ENCODE results near the gene P2RX1. TPM values are rescaled to one million over a fixed set of nuclear protein-coding genes. Genes with fewer than 3 reads are reported as not detected.

Gene P2RX1
- total RNA-seq, 1 experiment from 2014 or later, result not detected

DNA sequence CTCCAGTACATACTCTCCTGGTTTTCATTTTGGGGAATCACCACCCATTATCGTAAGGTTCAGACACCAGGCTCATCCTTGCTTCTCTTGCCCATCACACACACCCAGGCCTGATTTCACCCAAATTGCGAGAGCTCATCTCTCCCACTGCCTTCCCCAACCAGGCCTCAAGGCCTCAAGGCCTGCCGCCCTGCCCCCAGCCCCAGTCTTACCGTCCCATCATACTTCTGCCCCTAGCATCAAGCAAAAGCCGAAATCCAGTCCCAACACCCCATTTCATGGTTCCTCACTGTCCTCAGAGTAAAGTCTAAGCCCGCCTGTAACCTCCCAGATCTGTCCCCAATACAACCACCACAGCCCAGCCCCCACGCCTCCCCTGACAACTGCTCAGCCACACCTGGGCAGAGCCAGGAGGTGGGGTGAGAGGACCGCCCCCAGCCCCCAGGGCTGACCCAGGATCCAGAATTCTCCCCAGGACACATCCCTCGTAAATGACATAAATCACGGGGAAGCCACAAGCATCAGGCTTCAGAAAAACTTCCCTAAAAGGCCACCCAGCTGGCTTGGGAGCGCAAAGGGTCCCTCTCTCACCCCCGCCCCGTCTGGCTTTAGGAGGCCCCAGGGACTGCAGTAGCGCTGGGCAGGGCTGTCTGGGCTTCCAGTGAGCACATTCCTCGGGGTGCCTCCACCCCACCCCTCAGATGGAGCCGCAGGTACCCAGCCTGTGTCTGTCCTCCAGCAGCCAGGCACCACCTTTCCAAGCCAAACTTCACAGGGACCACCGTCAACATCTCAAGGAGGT lies 9.6 kb upstream of the P2RX1 start:
- no TSS peak for BruUV-seq (replicated peaks)

DNA sequence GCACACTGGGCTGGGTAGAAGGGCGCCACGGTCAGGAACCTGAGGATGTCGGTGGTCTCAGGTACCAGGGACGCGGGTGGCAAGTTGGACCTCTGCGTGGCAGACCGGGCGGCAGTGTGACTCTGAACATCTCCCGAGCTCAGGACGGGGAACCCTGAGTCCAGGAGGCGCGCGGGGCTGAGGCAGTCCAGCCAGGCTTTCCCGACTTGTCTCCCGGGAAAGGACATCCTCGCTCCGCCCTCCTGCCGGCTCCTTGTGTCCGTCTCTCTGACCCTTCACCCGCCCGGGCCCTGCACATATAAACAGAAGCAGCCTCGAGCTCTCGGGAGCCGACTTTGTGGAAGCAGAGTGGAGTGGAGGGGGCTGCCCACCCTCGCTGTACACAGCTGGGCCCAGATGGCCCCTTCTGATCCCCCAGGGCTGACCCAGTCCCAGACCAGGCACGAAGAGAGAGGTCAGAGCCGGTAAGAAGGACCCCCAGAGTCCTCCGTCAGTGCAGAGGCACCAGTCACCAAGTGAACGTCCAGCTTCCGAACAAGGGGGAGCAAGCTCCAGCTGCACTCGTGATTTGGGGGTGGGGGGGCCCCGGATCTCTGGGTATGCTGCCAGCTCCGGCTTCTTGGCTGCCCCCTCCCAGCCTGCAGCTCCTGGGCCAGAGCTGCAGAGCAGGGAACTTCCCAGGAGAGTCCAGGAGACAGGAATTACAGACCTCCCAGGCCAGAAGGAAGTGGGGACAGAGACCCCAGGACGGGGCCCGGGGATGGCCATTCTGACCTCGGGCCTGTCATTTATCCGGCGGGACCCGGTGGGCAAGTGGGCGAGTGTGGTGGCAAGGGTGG lies 8.5 kb upstream of the P2RX1 start:
- POLR2A ChIA-PET (ENCODE audit: unreplicated experiment), result interaction anchor here (0.6 kb wide), 1 partner anchor 197 kb away, joined by 5 read pairs; no protein-coding TSS in a partner anchor
- Histone ChIP-seq H3K79me2 (ENCODE audit: low read depth) (no peaks in the 10 kb centered on the region), H3K36me3 (ENCODE audit: low read depth) (no peaks in the 10 kb centered on the region), H2AFZ (no peak overlapping the region), H3K27me3 (ENCODE audit: insufficient read depth, low read depth) (peaks cover 14% of the 10 kb centered on the region; the same call in 1 of the 2 replicates), H3K4me2 (no peak overlapping the region), H3K9me2 (ENCODE audit: insufficient read depth) (no peaks in the 10 kb centered on the region), H3K4me1 (replicated peaks; ENCODE audit: insufficient read depth) (no peaks in the 10 kb centered on the region), H4K20me1 (ENCODE audit: insufficient read depth) (no peaks in the 10 kb centered on the region), H3K4me3 (no peak overlapping the region), H3K9me3 (ENCODE audit: insufficient read depth, low read depth) (no peaks in the 10 kb centered on the region), H3F3A (ENCODE audit: insufficient read depth, low read depth) (no peaks in the 10 kb centered on the region), H3K27ac (no peak overlapping the region)
- intact Hi-C loops (cut with micrococcal nuclease; ENCODE audit: unreplicated experiment), result no loop called here
- BruUV-seq (replicated peaks), result no TSS peak
- DNase-seq, result no peak
- no peak for TF ChIP-seq EZH2 (IDR thresholded peaks at IDR 0.05; ENCODE audit: low read depth)
- TF ChIP-seq, protein P1, sequence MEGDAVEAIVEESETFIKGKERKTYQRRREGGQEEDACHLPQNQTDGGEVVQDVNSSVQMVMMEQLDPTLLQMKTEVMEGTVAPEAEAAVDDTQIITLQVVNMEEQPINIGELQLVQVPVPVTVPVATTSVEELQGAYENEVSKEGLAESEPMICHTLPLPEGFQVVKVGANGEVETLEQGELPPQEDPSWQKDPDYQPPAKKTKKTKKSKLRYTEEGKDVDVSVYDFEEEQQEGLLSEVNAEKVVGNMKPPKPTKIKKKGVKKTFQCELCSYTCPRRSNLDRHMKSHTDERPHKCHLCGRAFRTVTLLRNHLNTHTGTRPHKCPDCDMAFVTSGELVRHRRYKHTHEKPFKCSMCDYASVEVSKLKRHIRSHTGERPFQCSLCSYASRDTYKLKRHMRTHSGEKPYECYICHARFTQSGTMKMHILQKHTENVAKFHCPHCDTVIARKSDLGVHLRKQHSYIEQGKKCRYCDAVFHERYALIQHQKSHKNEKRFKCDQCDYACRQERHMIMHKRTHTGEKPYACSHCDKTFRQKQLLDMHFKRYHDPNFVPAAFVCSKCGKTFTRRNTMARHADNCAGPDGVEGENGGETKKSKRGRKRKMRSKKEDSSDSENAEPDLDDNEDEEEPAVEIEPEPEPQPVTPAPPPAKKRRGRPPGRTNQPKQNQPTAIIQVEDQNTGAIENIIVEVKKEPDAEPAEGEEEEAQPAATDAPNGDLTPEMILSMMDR (conservative IDR thresholded peaks at IDR 0.05), result no peak
- CTCF ChIA-PET, result no interaction called here

More for the DNA sequence above, 9.6 kb upstream of the P2RX1 start:
- no peak overlapping the region for H2AFZ ChIP-seq
- no peak overlapping the region for H3K4me3 ChIP-seq
- no peaks in the 10 kb centered on the region for H3K9me3 ChIP-seq (ENCODE audit: insufficient read depth, low read depth)
- no peak overlapping the region for H3K27ac ChIP-seq
- no peaks in the 10 kb centered on the region for H4K20me1 ChIP-seq (ENCODE audit: insufficient read depth)
- ChIA-PET CTCF (no interaction called here), POLR2A (ENCODE audit: unreplicated experiment) (interaction anchor here (0.7 kb wide), 1 partner anchor 10 kb away, joined by 4 read pairs; the partner anchor contains the start of gene P2RX1)
- TF ChIP-seq, protein P1 (conservative IDR thresholded peaks at IDR 0.05), result no peak
- no peak overlapping the region for H3K4me2 ChIP-seq
- no peaks in the 10 kb centered on the region for H3K79me2 ChIP-seq (ENCODE audit: low read depth)
- no peaks in the 10 kb centered on the region for H3K4me1 ChIP-seq (replicated peaks; ENCODE audit: insufficient read depth)
- no peaks in the 10 kb centered on the region for H3F3A ChIP-seq (ENCODE audit: insufficient read depth, low read depth)
- H3K9me2 ChIP-seq (ENCODE audit: insufficient read depth), result no peaks in the 10 kb centered on the region
- DNase-seq, result no peak
- intact Hi-C loops (cut with micrococcal nuclease; ENCODE audit: unreplicated experiment), result no loop called here
- peaks cover 12% of the 10 kb centered on the region; the same call in 1 of the 2 replicates for H3K27me3 ChIP-seq (ENCODE audit: insufficient read depth, low read depth)
- no peaks in the 10 kb centered on the region for H3K36me3 ChIP-seq (ENCODE audit: low read depth)

DNA sequence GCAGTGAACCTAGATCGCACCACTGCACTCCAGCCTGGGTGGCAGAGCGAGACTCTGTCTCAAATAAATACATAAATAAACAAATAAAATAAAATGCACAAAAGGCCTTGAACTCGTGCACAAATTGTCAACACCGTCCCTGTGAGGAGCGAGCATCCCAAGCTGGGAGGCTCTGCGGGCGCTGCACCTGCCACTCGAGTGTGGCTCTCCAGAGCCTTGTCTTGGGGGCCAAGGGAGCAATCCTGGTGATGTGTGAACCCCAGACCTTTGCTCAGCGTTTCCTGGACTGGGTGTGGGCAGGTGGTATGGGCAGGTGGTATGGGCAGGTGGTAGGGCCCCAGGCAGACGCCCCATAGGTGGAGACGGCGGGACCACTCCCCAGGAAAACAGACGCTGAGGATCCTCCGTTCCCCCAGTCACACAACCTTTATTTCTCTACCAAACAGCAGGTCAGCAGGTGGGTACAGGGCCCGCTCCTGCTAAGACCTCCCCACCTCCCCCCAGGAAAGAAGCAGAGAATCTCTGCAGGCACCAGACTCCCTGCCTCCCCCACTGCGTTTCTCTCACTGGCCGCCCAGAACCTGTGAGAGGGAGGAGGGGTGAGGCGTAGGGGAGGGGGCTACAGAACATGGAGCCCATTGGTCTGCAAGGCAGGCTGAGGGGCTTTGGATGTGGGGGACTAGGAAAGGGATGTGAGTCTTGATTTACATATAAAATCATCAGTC lies 7.4 kb upstream of the P2RX1 start:
- CTCF ChIA-PET, result no interaction called here
- H3K4me3 ChIP-seq, result no peak overlapping the region

More for the DNA sequence above, 7.4 kb upstream of the P2RX1 start:
- H3K9me3 ChIP-seq (ENCODE audit: insufficient read depth, low read depth), result no peaks in the 10 kb centered on the region
- H4K20me1 ChIP-seq (ENCODE audit: insufficient read depth), result no peaks in the 10 kb centered on the region
- no peak for TF ChIP-seq EZH2 (IDR thresholded peaks at IDR 0.05; ENCODE audit: low read depth)
- TF ChIP-seq, protein P1 (conservative IDR thresholded peaks at IDR 0.05), result no peak
- H3K36me3 ChIP-seq (ENCODE audit: low read depth), result no peaks in the 10 kb centered on the region
- POLR2A ChIA-PET (ENCODE audit: unreplicated experiment), result no interaction called here
- intact Hi-C loops (cut with micrococcal nuclease; ENCODE audit: unreplicated experiment), result no loop called here
- peaks cover 14% of the 10 kb centered on the region; the same call in 1 of the 2 replicates for H3K27me3 ChIP-seq (ENCODE audit: insufficient read depth, low read depth)
- H3F3A ChIP-seq (ENCODE audit: insufficient read depth, low read depth), result no peaks in the 10 kb centered on the region
- no peaks in the 10 kb centered on the region for H3K4me1 ChIP-seq (replicated peaks; ENCODE audit: insufficient read depth)
- no peak overlapping the region for H3K27ac ChIP-seq
- no peaks in the 10 kb centered on the region for H3K9me2 ChIP-seq (ENCODE audit: insufficient read depth)
- no peaks in the 10 kb centered on the region for H3K79me2 ChIP-seq (ENCODE audit: low read depth)
- no peak for DNase-seq
- no peak overlapping the region for H3K4me2 ChIP-seq
- no TSS peak for BruUV-seq (replicated peaks)
- no peak overlapping the region for H2AFZ ChIP-seq

All from PC-9 (cell line).